T-helper 17 cell (primary cell): Measurements from ENCODE around the gene PLCB1. TPM values are rescaled to one million over a fixed set of nuclear protein-coding genes. Genes with fewer than 3 reads are reported as not detected.

Source experiments
- ATAC-seq: fragments of 150-1000 bp; cut with Tn5 transposase; 2 replicates; pipeline ENCODE4 v1.10.0; 2021; ENCODE audit warnings: mild to moderate bottlenecking, moderate library complexity
- DNase-seq, 3 donors: peaks; one replicate each; pipeline versions ENCODE4 v3.0.0 to v3.0.0-alpha.2; 2020 to 2021
- H3K9me3 ChIP-seq: one replicate; pipeline ENCODE4 v1.7.0; 2013; ENCODE audit warnings: low read length, mild to moderate bottlenecking; ENCODE audit not compliant: control insufficient read depth, poor library complexity, severe bottlenecking
- H3K27ac Mint-ChIP-seq: one replicate; pipeline ENCODE4 v1.8.0; 2022; ENCODE audit warnings: mild to moderate bottlenecking, moderate library complexity, mixed read lengths
- H3K27me3 Mint-ChIP-seq: one replicate; pipeline ENCODE4 v1.8.0; 2022; ENCODE audit warnings: mixed read lengths
- H3K36me3 Mint-ChIP-seq: one replicate; pipeline ENCODE4 v1.8.0; 2022; ENCODE audit warnings: low read depth, mixed read lengths
- H3K4me1 Mint-ChIP-seq: one replicate; pipeline ENCODE4 v1.8.0; 2022; ENCODE audit warnings: mild to moderate bottlenecking, mixed read lengths
- H3K4me3 Mint-ChIP-seq: one replicate; pipeline ENCODE4 v1.8.0; 2022; ENCODE audit warnings: mild to moderate bottlenecking, moderate library complexity, mixed read lengths
- total RNA-seq, 4 donors: library from RNA in 2 of 4; stranded (reverse) in 2 of 4; gene quantifications; one replicate each; pipeline ENCODE4 v1.2.3 and lab custom pipeline; 2022 to 2026

Gene PLCB1
- total RNA-seq, 2 donors from 2014 or later, result 19.1 to 23.1 TPM

DNA sequence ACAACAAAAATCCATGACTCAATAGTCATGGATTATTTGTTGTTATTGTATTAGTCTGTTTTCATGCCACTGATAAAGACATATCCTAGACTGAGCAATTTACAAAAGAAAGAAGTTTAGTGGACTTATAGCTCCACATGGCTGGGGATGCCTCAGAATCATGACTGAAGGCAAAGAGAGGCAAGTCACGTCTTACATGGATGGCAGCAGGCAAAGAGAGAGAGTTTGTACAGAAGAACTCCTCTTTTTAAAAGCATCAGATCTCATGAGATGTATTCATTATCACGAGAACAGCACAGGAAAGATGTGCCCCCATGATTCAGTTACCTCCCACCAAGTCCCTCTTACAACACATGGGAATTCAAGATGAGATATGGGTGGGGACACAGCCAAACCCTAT lies 792.5 kb downstream of the PLCB1 start:
- Mint-ChIP-seq H3K27me3 (no peaks in the 10 kb centered on the region), H3K4me1 (no peaks in the 10 kb centered on the region), H3K4me3 (no peak overlapping the region), H3K36me3 (no peaks in the 10 kb centered on the region), H3K27ac (no peak overlapping the region)
- no peaks in the 10 kb centered on the region for H3K9me3 ChIP-seq
- DNase-seq (no peak), ATAC-seq (no peak)

DNA sequence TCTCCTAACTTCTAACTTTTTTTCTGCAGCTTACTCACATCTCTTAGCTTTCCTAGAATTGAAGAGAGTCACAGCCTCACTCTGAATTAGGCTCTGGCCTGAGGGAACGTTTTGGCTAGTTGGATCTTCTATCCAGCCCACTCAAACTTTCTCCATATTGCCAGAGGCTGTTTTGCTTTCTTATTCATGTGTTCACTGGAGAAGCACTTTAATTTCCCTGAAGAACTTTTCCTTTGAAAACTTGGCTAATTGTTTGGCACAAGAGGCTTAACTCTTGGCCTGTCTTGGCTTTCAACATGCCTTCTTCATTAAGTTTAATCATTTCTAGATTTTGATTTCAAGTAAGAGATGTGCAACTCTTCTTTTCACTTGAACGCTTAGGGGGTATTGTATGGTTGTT lies 798.7 kb downstream of the PLCB1 start:
- Mint-ChIP-seq H3K27ac (no peak overlapping the region), H3K4me3 (no peak overlapping the region)
- no peaks in the 10 kb centered on the region for H3K9me3 ChIP-seq

DNA sequence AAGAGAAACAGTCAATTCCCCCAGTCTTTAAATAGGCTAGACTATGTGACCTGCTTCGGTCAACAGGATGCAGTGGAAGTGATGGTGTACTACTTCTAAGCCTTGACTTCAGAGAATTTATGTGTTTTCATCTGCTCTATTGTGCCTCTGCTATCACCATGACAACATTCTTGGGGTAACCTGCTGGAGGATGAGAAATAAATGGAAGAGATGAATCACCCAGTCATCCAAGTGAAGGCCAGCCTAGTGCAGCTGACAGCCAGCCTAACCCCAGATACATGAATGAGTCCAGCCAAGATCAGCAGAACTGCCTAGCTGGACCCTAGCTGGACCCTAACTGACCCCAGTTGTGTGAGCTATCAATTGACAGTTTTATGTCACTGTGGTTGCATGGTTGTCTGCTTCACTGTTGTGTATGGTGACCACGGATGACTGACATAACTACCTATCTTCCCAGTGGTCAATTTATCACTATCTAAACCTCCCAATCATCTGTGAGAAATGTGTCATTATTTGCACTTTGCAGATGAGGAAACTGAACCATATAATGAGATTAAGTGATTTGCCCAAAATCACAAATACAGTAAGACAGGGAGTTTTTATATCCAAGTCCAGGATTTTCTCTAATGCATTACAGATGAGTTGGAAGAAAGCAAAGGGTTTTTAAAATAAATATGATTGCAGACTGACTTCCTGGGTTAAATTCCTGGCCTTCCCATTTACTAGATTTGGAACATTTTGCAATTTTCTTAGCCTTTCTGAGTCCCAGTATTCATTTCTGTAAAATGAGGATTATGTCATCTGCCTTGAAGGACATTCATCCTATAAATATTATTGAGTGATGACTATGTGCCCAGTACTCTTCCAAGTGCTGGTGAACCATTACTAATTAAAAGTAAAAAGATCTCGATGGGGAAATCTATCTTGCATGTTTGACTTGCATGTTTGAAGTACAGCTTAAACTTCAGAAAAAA lies 800.4 kb downstream of the PLCB1 start:
- H3K27ac Mint-ChIP-seq, result no peak overlapping the region
- DNase-seq, result no peak
- no peak overlapping the region for H3K4me3 Mint-ChIP-seq
- H3K4me1 Mint-ChIP-seq, result no peaks in the 10 kb centered on the region
- H3K9me3 ChIP-seq, result no peaks in the 10 kb centered on the region
- H3K36me3 Mint-ChIP-seq, result no peaks in the 10 kb centered on the region
- ATAC-seq, result peak; percentile 18
- H3K27me3 Mint-ChIP-seq, result no peaks in the 10 kb centered on the region

More for the DNA sequence above, 798.7 kb downstream of the PLCB1 start:
- Mint-ChIP-seq H3K4me1 (no peaks in the 10 kb centered on the region), H3K27me3 (no peaks in the 10 kb centered on the region), H3K36me3 (no peaks in the 10 kb centered on the region)
- DNase-seq (no peak), ATAC-seq (no peak)

DNA sequence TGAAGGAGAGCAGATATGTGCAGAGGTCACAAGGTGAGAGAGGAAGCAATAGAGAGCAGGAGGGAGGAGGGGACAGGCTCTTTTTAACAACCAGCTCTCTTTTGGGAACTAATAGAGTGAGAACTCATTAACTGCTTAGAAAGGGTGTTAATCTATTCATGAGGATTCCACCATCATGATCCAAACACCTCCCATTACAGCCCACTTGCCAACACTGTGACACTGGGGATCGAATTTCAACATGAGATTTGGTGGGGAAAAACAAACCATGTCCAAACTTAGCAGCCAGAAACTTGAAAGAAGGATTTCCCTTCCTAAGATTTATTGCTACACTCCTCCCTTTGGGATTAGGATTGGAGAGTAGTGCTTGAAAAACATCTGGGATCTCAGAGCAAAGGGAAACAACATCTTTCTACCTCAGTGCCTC lies 801.3 kb downstream of the PLCB1 start:
- DNase-seq, result no peak
- Mint-ChIP-seq H3K4me1 (no peaks in the 10 kb centered on the region), H3K27me3 (no peaks in the 10 kb centered on the region), H3K27ac (no peak overlapping the region), H3K36me3 (no peaks in the 10 kb centered on the region), H3K4me3 (no peak overlapping the region)
- no peaks in the 10 kb centered on the region for H3K9me3 ChIP-seq
- ATAC-seq, result no peak

DNA sequence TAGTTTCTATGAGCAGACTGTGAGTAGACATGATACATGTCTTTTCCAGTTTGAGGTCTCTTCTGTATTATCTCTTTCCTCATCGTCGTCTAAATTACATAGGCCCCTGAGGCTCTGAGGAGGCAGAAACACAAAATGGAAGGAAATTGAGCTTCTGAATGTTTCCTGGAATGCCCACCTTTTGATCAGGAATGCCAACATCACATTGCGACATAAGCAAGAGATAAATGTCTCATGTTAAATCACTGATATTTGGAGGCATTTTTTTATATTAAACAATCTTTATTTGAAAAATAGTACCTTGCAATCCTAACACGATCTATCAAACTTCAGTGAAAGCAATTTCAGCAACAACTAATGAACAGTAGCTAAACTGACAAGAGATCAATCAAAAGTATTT lies 802.3 kb downstream of the PLCB1 start:
- Mint-ChIP-seq H3K4me3 (no peak overlapping the region), H3K27ac (no peak overlapping the region), H3K27me3 (no peaks in the 10 kb centered on the region), H3K36me3 (no peaks in the 10 kb centered on the region), H3K4me1 (no peaks in the 10 kb centered on the region)
- no peak for DNase-seq
- no peaks in the 10 kb centered on the region for H3K9me3 ChIP-seq
- ATAC-seq, result no peak

Other genes with a start within 250 kb of the PLCB1 start
- not detected for gene HAO1, start 191.8 kb upstream of the PLCB1 start, total RNA-seq
- 10 to 100 TPM; 58.8 to 66.3 TPM for gene TMX4, start 112.5 kb upstream of the PLCB1 start, total RNA-seq